ENCODE data around the gene RBM4.

RBM4 gene

GRCh38 chr11:66680966-66681645, 42.6 kb downstream of the RBM4 start:
- Histone ChIP-seq H3K36me3 (ENCODE audit: control insufficient read depth, insufficient read depth, low read length) (peaks cover 9% of the 10 kb centered on the region), H3K9me3 (ENCODE audit: control insufficient read depth, low read length) (no peaks in the 10 kb centered on the region), H3K4me3 (ENCODE audit: extremely low read depth, insufficient read depth, low read length, poor library complexity, severe bottlenecking) (no peak overlapping the region), H3K4me1 (ENCODE audit: control insufficient read depth, insufficient read depth, low read length, poor library complexity, severe bottlenecking) (peaks cover 5% of the 10 kb centered on the region), H3K27ac (ENCODE audit: low read depth, low read length, severe bottlenecking) (no peak overlapping the region)
- WGBS, 2 experiments (ENCODE audit: insufficient coverage in 2 of 2): 86 to 96% methylated on average over 3 of the region's 7 CpGs

GRCh38 chr11:66683877-66684276, 45.4 kb downstream of the RBM4 start:
- Histone ChIP-seq H3K4me1 (ENCODE audit: control insufficient read depth, insufficient read depth, low read length, poor library complexity, severe bottlenecking) (no peaks in the 10 kb centered on the region), H3K9me3 (ENCODE audit: control insufficient read depth, low read length) (no peaks in the 10 kb centered on the region), H3K4me3 (ENCODE audit: extremely low read depth, insufficient read depth, low read length, poor library complexity, severe bottlenecking) (no peak overlapping the region), H3K36me3 (ENCODE audit: control insufficient read depth, insufficient read depth, low read length) (peaks cover 13% of the 10 kb centered on the region), H3K27ac (ENCODE audit: low read depth, low read length, severe bottlenecking) (no peak overlapping the region)
- whole genome bisulfite sequencing, 2 experiments (ENCODE audit: insufficient coverage in 2 of 2): 92 to 98% methylated on average over 5 to 7 of the region's 8 CpGs

- Histone ChIP-seq H3K36me3 (ENCODE audit: control insufficient read depth, insufficient read depth, low read length) (peaks cover 14% of the 10 kb centered on the region), H3K27ac (ENCODE audit: low read depth, low read length, severe bottlenecking) (no peak overlapping the region), H3K4me1 (ENCODE audit: control insufficient read depth, insufficient read depth, low read length, poor library complexity, severe bottlenecking) (no peaks in the 10 kb centered on the region), H3K4me3 (ENCODE audit: extremely low read depth, insufficient read depth, low read length, poor library complexity, severe bottlenecking) (no peak overlapping the region), H3K9me3 (ENCODE audit: control insufficient read depth, low read length) (no peaks in the 10 kb centered on the region)
- 87 to 100% methylated on average over 1 to 2 of the region's 2 CpGs for WGBS, 2 experiments (ENCODE audit: insufficient coverage in 2 of 2)
Observed at GRCh38 chr11:66684635-66685034, 46.1 kb downstream of the RBM4 start.

GRCh38 chr11:66685276-66686099, 47.0 kb downstream of the RBM4 start:
- no peak overlapping the region for H3K4me3 ChIP-seq (ENCODE audit: extremely low read depth, insufficient read depth, low read length, poor library complexity, severe bottlenecking)

GRCh38 chr11:66686100-66686785, 47.7 kb downstream of the RBM4 start:
- H3K27ac ChIP-seq (ENCODE audit: low read depth, low read length, severe bottlenecking): no peak overlapping the region
- no peak overlapping the region for H3K4me3 ChIP-seq (ENCODE audit: extremely low read depth, insufficient read depth, low read length, poor library complexity, severe bottlenecking)
- peaks cover 14% of the 10 kb centered on the region for H3K36me3 ChIP-seq (ENCODE audit: control insufficient read depth, insufficient read depth, low read length)
- WGBS, 2 experiments (ENCODE audit: insufficient coverage in 2 of 2): 95% methylated on average over 9 to 12 of the region's 15 CpGs
- no peaks in the 10 kb centered on the region for H3K9me3 ChIP-seq (ENCODE audit: control insufficient read depth, low read length)
- H3K4me1 ChIP-seq (ENCODE audit: control insufficient read depth, insufficient read depth, low read length, poor library complexity, severe bottlenecking): no peaks in the 10 kb centered on the region

More at GRCh38 chr11:66685276-66686099, 47.0 kb downstream of the RBM4 start:
- Histone ChIP-seq H3K27ac (ENCODE audit: low read depth, low read length, severe bottlenecking) (no peak overlapping the region), H3K36me3 (ENCODE audit: control insufficient read depth, insufficient read depth, low read length) (peaks cover 14% of the 10 kb centered on the region), H3K9me3 (ENCODE audit: control insufficient read depth, low read length) (no peaks in the 10 kb centered on the region), H3K4me1 (ENCODE audit: control insufficient read depth, insufficient read depth, low read length, poor library complexity, severe bottlenecking) (no peaks in the 10 kb centered on the region)
- WGBS, 2 experiments (ENCODE audit: insufficient coverage in 2 of 2): 93 to 94% methylated on average over 22 to 26 of the region's 27 CpGs

- Histone ChIP-seq H3K36me3 (ENCODE audit: control insufficient read depth, insufficient read depth, low read length) (peaks cover 14% of the 10 kb centered on the region), H3K4me3 (ENCODE audit: extremely low read depth, insufficient read depth, low read length, poor library complexity, severe bottlenecking) (no peak overlapping the region), H3K9me3 (ENCODE audit: control insufficient read depth, low read length) (no peaks in the 10 kb centered on the region), H3K4me1 (ENCODE audit: control insufficient read depth, insufficient read depth, low read length, poor library complexity, severe bottlenecking) (no peaks in the 10 kb centered on the region), H3K27ac (ENCODE audit: low read depth, low read length, severe bottlenecking) (no peak overlapping the region)
- 94 to 95% methylated on average over 28 to 31 of the region's 33 CpGs for WGBS, 2 experiments (ENCODE audit: insufficient coverage in 2 of 2)
Observed at GRCh38 chr11:66686801-66687750, 48.6 kb downstream of the RBM4 start.

- H3K27ac ChIP-seq (ENCODE audit: low read depth, low read length, severe bottlenecking): no peak overlapping the region
- WGBS, 2 experiments (ENCODE audit: insufficient coverage in 2 of 2): 88 to 90% methylated on average over 6 of the region's 13 CpGs
- H3K9me3 ChIP-seq (ENCODE audit: control insufficient read depth, low read length): no peaks in the 10 kb centered on the region
- H3K4me1 ChIP-seq (ENCODE audit: control insufficient read depth, insufficient read depth, low read length, poor library complexity, severe bottlenecking): no peaks in the 10 kb centered on the region
- no peak overlapping the region for H3K4me3 ChIP-seq (ENCODE audit: extremely low read depth, insufficient read depth, low read length, poor library complexity, severe bottlenecking)
- H3K36me3 ChIP-seq (ENCODE audit: control insufficient read depth, insufficient read depth, low read length): peaks cover 14% of the 10 kb centered on the region
Observed at GRCh38 chr11:66687831-66688281, 49.4 kb downstream of the RBM4 start.

- H3K4me3 ChIP-seq (ENCODE audit: extremely low read depth, insufficient read depth, low read length, poor library complexity, severe bottlenecking): no peak overlapping the region
- H3K9me3 ChIP-seq (ENCODE audit: control insufficient read depth, low read length): no peaks in the 10 kb centered on the region
- H3K27ac ChIP-seq (ENCODE audit: low read depth, low read length, severe bottlenecking): no peak overlapping the region
- WGBS, 2 experiments (ENCODE audit: insufficient coverage in 2 of 2): 94 to 95% methylated on average over 18 to 23 of the region's 28 CpGs
- H3K4me1 ChIP-seq (ENCODE audit: control insufficient read depth, insufficient read depth, low read length, poor library complexity, severe bottlenecking): no peaks in the 10 kb centered on the region
- H3K36me3 ChIP-seq (ENCODE audit: control insufficient read depth, insufficient read depth, low read length): peaks cover 20% of the 10 kb centered on the region
Observed at GRCh38 chr11:66688561-66689534, 50.3 kb downstream of the RBM4 start.

Measured in mesodermal cell (in vitro differentiated cells).